ENCODE results near the gene DCPS. TPM values are rescaled to one million over a fixed set of nuclear protein-coding genes. Genes with fewer than 3 reads are reported as not detected.
"Not testable (repeated sequence)": the region's sequence is repeated elsewhere in the genome, so short reads cannot be mapped to it uniquely, and the experiment has no call there.

Gene DCPS
- total RNA-seq, 2 experiments from 2014 or later, result 29.7 to 39.3 TPM

- intact Hi-C loops (cut with DNase I, micrococcal nuclease); H3K27ac Mint-ChIP-seq; CTCF ChIA-PET; DNase-seq; ATAC-seq; H3K4me1 Mint-ChIP-seq; H3K9me3 Mint-ChIP-seq (ENCODE audit: low read depth); H3K4me3 Mint-ChIP-seq; H3K27me3 Mint-ChIP-seq; H3K36me3 Mint-ChIP-seq (ENCODE audit: low read depth); POLR2A ChIA-PET: not testable (repeated sequence)
Observed at GRCh38 chr11:126374562-126375300, 70.9 kb downstream of the DCPS start.

GRCh38 chr11:126375726-126376125 is 71.9 kb downstream of the DCPS start:
- Mint-ChIP-seq H3K4me1 (no peaks in the 10 kb centered on the region), H3K27ac (no peak overlapping the region), H3K4me3 (no peak overlapping the region), H3K36me3 (ENCODE audit: low read depth) (no peaks in the 10 kb centered on the region), H3K9me3 (ENCODE audit: low read depth) (no peaks in the 10 kb centered on the region), H3K27me3 (no peaks in the 10 kb centered on the region)
- intact Hi-C loops (cut with DNase I, micrococcal nuclease), result no loop called here
- ChIA-PET POLR2A (no interaction called here), CTCF (interaction anchor here (0.6 kb wide), 1 partner anchor 227 kb away, joined by 3 read pairs; no protein-coding TSS in a partner anchor)
- DNase-seq (no peak), ATAC-seq (no peak)

- H3K4me3 Mint-ChIP-seq, result no peak overlapping the region
- no peaks in the 10 kb centered on the region for H3K36me3 Mint-ChIP-seq (ENCODE audit: low read depth)
- ChIA-PET POLR2A (no interaction called here), CTCF (no interaction called here)
- H3K27me3 Mint-ChIP-seq, result no peaks in the 10 kb centered on the region
- H3K4me1 Mint-ChIP-seq, result no peaks in the 10 kb centered on the region
- ATAC-seq, result no peak
- no peak overlapping the region for H3K27ac Mint-ChIP-seq
- intact Hi-C loops (cut with DNase I, micrococcal nuclease), result no loop called here
- no peaks in the 10 kb centered on the region for H3K9me3 Mint-ChIP-seq (ENCODE audit: low read depth)
- DNase-seq, result no peak
Observed at GRCh38 chr11:126378763-126379162, 74.9 kb downstream of the DCPS start.

- no peaks in the 10 kb centered on the region for H3K27me3 Mint-ChIP-seq
- ChIA-PET CTCF (no interaction called here), POLR2A (no interaction called here)
- no peaks in the 10 kb centered on the region for H3K9me3 Mint-ChIP-seq (ENCODE audit: low read depth)
- no peak for ATAC-seq
- H3K4me3 Mint-ChIP-seq, result no peak overlapping the region
- H3K36me3 Mint-ChIP-seq (ENCODE audit: low read depth), result no peaks in the 10 kb centered on the region
- no peak overlapping the region for H3K27ac Mint-ChIP-seq
- intact Hi-C loops (cut with DNase I, micrococcal nuclease), result no loop called here
- DNase-seq, result no peak
- H3K4me1 Mint-ChIP-seq, result no peaks in the 10 kb centered on the region
Observed at GRCh38 chr11:126380909-126381308, 77.0 kb downstream of the DCPS start.

GRCh38 chr11:126381960-126382359 is 78.1 kb downstream of the DCPS start:
- H3K36me3 Mint-ChIP-seq (ENCODE audit: low read depth); H3K27ac Mint-ChIP-seq; ATAC-seq; H3K4me3 Mint-ChIP-seq; DNase-seq; H3K27me3 Mint-ChIP-seq; H3K9me3 Mint-ChIP-seq (ENCODE audit: low read depth); POLR2A ChIA-PET; CTCF ChIA-PET; intact Hi-C loops (cut with DNase I, micrococcal nuclease); H3K4me1 Mint-ChIP-seq: not testable (repeated sequence)

GRCh38 chr11:126382641-126383040 is 78.8 kb downstream of the DCPS start:
- H3K36me3 Mint-ChIP-seq (ENCODE audit: low read depth); H3K4me1 Mint-ChIP-seq; H3K27me3 Mint-ChIP-seq; H3K4me3 Mint-ChIP-seq; intact Hi-C loops (cut with DNase I, micrococcal nuclease); POLR2A ChIA-PET; DNase-seq; H3K9me3 Mint-ChIP-seq (ENCODE audit: low read depth); CTCF ChIA-PET; H3K27ac Mint-ChIP-seq; ATAC-seq: not testable (repeated sequence)

GRCh38 chr11:126383339-126384335 is 79.8 kb downstream of the DCPS start:
- intact Hi-C loops (cut with DNase I, micrococcal nuclease), result no loop called here
- no peaks in the 10 kb centered on the region for H3K4me1 Mint-ChIP-seq
- no peaks in the 10 kb centered on the region for H3K9me3 Mint-ChIP-seq (ENCODE audit: low read depth)
- ChIA-PET POLR2A (no interaction called here), CTCF (interaction anchor here (0.5 kb wide), 1 partner anchor 1362 kb away, joined by 3 read pairs; no protein-coding TSS in a partner anchor)
- DNase-seq, result no peak
- H3K27me3 Mint-ChIP-seq, result no peaks in the 10 kb centered on the region
- no peak overlapping the region for H3K27ac Mint-ChIP-seq
- no peak overlapping the region for H3K4me3 Mint-ChIP-seq
- H3K36me3 Mint-ChIP-seq (ENCODE audit: low read depth), result no peaks in the 10 kb centered on the region
- no peak for ATAC-seq

- Mint-ChIP-seq H3K27ac (no peak overlapping the region), H3K36me3 (ENCODE audit: low read depth) (no peaks in the 10 kb centered on the region), H3K4me1 (no peaks in the 10 kb centered on the region), H3K9me3 (ENCODE audit: low read depth) (no peaks in the 10 kb centered on the region), H3K27me3 (no peaks in the 10 kb centered on the region), H3K4me3 (no peak overlapping the region)
- ChIA-PET POLR2A (no interaction called here), CTCF (no interaction called here)
- intact Hi-C loops (cut with DNase I, micrococcal nuclease), result no loop called here
- no peak for DNase-seq
- no peak for ATAC-seq
Observed at GRCh38 chr11:126384449-126385070, 80.7 kb downstream of the DCPS start.

GRCh38 chr11:126385991-126386728 is 82.3 kb downstream of the DCPS start:
- Mint-ChIP-seq H3K27ac (no peak overlapping the region), H3K36me3 (ENCODE audit: low read depth) (no peaks in the 10 kb centered on the region), H3K9me3 (ENCODE audit: low read depth) (no peaks in the 10 kb centered on the region), H3K27me3 (no peaks in the 10 kb centered on the region), H3K4me1 (no peaks in the 10 kb centered on the region), H3K4me3 (no peak overlapping the region)
- no peak for DNase-seq
- intact Hi-C loops (cut with DNase I, micrococcal nuclease), result no loop called here
- no peak for ATAC-seq
- POLR2A ChIA-PET, result no interaction called here
- CTCF ChIA-PET, result no interaction called here

GRCh38 chr11:126386729-126387071 is 82.8 kb downstream of the DCPS start:
- H3K36me3 Mint-ChIP-seq (ENCODE audit: low read depth); ATAC-seq; H3K9me3 Mint-ChIP-seq (ENCODE audit: low read depth); H3K27ac Mint-ChIP-seq; H3K27me3 Mint-ChIP-seq; CTCF ChIA-PET; H3K4me1 Mint-ChIP-seq; H3K4me3 Mint-ChIP-seq; intact Hi-C loops (cut with DNase I, micrococcal nuclease); POLR2A ChIA-PET; DNase-seq: not testable (repeated sequence)

- no peaks in the 10 kb centered on the region for H3K36me3 Mint-ChIP-seq (ENCODE audit: low read depth)
- no peak overlapping the region for H3K27ac Mint-ChIP-seq
- ChIA-PET CTCF (no interaction called here), POLR2A (no interaction called here)
- DNase-seq, result no peak
- H3K4me1 Mint-ChIP-seq, result no peaks in the 10 kb centered on the region
- H3K4me3 Mint-ChIP-seq, result no peak overlapping the region
- intact Hi-C loops (cut with DNase I, micrococcal nuclease), result no loop called here
- H3K27me3 Mint-ChIP-seq, result no peaks in the 10 kb centered on the region
- H3K9me3 Mint-ChIP-seq (ENCODE audit: low read depth), result no peaks in the 10 kb centered on the region
- ATAC-seq, result no peak
Observed at GRCh38 chr11:126387857-126388256, 84.0 kb downstream of the DCPS start.
